PFSK-1 (cell line): ENCODE results near the gene ZNF559.

Experiments
- FOXP2 ChIP-seq: optimal IDR thresholded peaks from 2 replicates; pipeline ENCODE3; 2011; ENCODE audit warnings: borderline replicate concordance, control low read depth, inconsistent platforms; ENCODE audit not compliant: insufficient read depth; ENCODE audit errors: extremely low read length, extremely low read depth
- POLR2AphosphoS5 ChIP-seq: IDR thresholded peaks from 2 replicates; pipeline ENCODE4 v1.6.1; 2012; ENCODE audit warnings: low read depth, mild to moderate bottlenecking, control low read depth, low read length, moderate library complexity
- SIN3A ChIP-seq: IDR thresholded peaks from 2 replicates; pipeline ENCODE4 v1.6.1; 2012; ENCODE audit warnings: mild to moderate bottlenecking, low read length, moderate library complexity, borderline replicate concordance; ENCODE audit not compliant: insufficient read depth
- TAF1 ChIP-seq: IDR thresholded peaks from 2 replicates; pipeline ENCODE4 v1.6.1; 2012; ENCODE audit warnings: low read length, control low read depth, borderline replicate concordance; ENCODE audit not compliant: insufficient read depth
- TF ChIP-seq, protein P1 (sequence below), 2 experiments: IDR thresholded peaks; 2 replicates each; pipeline versions ENCODE4 v1.6.1 to v1.8.0; 2011 to 2012; ENCODE audit warnings: low read depth in 2 of 2, low read length in 2 of 2, control low read depth in 1 of 2, inconsistent platforms in 1 of 2, mild to moderate bottlenecking in 1 of 2, moderate library complexity in 1 of 2; ENCODE audit not compliant: insufficient read depth in 1 of 2

The ZNF559 gene

DNA sequence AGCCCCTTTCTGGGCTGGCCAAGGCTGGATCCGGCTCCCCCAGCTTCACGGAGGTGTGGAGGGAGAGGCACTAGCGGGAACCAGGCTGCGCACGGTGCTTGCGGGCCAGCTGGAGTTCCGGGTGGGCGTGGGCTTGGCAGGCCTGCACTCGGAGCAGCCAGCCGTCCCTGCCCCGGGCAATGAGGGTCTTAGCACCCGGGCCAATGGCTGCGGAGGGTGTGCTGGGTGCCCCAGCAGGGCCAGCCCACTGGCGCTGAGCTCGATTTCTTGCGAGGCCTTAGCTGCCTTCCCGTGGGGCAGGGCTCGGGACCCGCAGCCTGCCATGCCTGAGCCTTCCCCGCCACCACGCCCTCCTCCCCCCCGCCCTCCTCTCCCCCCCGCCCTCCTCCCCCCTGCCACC is 2.6 kb upstream of the ZNF559 start:
- TF ChIP-seq SIN3A (no peak), TAF1 (no peak), FOXP2 (no peak), POLR2AphosphoS5 (no peak)
- TF ChIP-seq, protein P1, sequence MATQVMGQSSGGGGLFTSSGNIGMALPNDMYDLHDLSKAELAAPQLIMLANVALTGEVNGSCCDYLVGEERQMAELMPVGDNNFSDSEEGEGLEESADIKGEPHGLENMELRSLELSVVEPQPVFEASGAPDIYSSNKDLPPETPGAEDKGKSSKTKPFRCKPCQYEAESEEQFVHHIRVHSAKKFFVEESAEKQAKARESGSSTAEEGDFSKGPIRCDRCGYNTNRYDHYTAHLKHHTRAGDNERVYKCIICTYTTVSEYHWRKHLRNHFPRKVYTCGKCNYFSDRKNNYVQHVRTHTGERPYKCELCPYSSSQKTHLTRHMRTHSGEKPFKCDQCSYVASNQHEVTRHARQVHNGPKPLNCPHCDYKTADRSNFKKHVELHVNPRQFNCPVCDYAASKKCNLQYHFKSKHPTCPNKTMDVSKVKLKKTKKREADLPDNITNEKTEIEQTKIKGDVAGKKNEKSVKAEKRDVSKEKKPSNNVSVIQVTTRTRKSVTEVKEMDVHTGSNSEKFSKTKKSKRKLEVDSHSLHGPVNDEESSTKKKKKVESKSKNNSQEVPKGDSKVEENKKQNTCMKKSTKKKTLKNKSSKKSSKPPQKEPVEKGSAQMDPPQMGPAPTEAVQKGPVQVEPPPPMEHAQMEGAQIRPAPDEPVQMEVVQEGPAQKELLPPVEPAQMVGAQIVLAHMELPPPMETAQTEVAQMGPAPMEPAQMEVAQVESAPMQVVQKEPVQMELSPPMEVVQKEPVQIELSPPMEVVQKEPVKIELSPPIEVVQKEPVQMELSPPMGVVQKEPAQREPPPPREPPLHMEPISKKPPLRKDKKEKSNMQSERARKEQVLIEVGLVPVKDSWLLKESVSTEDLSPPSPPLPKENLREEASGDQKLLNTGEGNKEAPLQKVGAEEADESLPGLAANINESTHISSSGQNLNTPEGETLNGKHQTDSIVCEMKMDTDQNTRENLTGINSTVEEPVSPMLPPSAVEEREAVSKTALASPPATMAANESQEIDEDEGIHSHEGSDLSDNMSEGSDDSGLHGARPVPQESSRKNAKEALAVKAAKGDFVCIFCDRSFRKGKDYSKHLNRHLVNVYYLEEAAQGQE (IDR thresholded peaks at IDR 0.05; ENCODE audit: insufficient read depth in 1 of 2, low read depth in 2 of 2, low read length in 2 of 2) = no peak

DNA sequence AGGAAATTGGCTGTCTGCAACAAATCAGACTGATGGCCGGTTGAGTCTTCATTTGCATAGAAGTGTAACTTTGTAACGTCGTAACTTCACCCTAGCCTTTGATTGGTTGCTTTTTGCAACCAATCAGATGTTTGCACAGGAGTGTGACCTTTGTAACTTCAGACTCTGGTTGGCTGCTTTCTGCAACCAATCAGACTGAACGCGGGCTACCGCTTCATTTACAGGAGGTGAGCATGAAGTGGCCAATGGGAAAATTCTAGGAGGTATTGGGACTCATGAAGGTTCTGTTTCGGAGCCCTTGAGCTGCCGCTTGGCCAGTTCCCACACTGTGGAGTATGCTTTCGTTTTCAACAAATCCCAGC is 441 bp upstream of the ZNF559 start:
- TF ChIP-seq FOXP2 (no peak), TAF1 (no peak), POLR2AphosphoS5 (no peak), SIN3A (no peak)
- TF ChIP-seq, protein P1 (IDR thresholded peaks at IDR 0.05; ENCODE audit: insufficient read depth in 1 of 2, low read depth in 2 of 2, low read length in 2 of 2) = no peak

DNA sequence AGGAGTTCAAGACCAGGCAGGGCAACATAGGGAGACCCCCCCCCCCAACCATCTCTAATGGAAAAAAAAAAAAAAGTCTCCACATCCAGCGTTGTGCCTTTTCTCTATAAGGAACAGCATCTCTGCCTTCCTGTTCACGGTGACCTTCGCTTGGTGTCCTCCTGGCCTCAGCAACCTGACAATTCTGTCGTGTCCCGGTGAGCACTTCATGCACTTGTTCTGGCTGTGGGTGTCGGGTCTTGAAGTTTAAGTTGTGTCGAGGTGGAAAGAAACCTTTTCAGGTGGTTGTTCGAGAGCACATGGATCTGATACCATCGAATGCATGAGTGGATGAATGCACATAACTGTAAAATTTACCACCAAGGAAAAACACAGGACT is 594 bp downstream of the ZNF559 start:
- no peak for TF ChIP-seq FOXP2
- TF ChIP-seq, protein P1 (IDR thresholded peaks at IDR 0.05; ENCODE audit: insufficient read depth in 1 of 2, low read depth in 2 of 2, low read length in 2 of 2) = no peak
- TF ChIP-seq POLR2AphosphoS5 = no peak
- TF ChIP-seq TAF1 = no peak
- no peak for TF ChIP-seq SIN3A

DNA sequence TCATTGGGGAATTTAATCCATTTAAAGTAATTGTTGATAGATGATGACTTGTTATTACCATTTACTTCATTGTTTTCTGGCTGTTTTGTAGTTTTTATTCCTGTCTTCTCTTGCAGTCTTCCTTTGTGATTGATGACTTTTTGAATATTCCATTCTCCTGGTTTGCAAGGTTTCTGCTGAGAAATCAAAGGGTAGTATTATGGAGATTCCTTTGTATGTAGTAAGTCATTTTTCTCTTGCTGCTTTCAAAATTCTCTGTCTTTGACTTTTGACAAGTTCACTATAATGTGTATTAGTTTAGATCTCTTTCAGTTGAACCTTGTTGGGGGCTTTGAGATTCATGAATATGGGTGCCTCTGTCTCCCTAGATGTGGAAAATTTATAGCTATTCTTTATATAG is 6.0 kb downstream of the ZNF559 start:
- TF ChIP-seq POLR2AphosphoS5 = no peak
- no peak for TF ChIP-seq SIN3A
- TF ChIP-seq TAF1 = no peak
- TF ChIP-seq FOXP2 = no peak
- TF ChIP-seq, protein P1 (IDR thresholded peaks at IDR 0.05; ENCODE audit: insufficient read depth in 1 of 2, low read depth in 2 of 2, low read length in 2 of 2) = no peak

DNA sequence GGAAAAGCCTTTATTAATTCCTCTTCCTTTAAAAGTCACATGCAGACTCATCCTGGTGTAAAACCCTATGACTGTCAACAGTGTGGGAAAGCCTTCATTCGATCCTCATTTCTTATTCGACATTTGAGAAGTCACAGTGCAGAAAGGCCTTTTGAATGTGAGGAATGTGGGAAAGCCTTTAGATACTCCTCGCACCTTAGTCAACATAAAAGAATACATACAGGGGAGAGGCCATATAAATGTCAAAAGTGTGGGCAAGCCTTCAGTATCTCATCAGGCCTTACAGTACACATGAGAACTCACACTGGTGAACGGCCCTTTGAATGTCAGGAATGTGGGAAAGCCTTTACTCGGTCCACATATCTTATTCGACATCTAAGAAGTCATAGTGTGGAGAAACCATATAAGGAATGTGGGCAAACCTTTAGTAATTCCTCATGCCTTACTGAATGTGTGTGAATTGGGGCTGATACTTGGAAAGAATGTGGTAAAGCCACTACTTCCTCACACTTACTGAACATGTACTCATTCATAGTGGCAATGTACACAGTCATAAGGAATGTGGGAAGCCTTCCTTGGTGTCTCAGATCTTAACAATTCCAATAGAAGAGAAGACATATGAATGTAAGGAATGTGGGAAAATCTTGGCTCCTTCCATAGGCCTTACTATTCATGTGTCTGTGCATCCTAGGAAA is 18.8 kb downstream of the ZNF559 start:
- no peak for TF ChIP-seq TAF1

DNA sequence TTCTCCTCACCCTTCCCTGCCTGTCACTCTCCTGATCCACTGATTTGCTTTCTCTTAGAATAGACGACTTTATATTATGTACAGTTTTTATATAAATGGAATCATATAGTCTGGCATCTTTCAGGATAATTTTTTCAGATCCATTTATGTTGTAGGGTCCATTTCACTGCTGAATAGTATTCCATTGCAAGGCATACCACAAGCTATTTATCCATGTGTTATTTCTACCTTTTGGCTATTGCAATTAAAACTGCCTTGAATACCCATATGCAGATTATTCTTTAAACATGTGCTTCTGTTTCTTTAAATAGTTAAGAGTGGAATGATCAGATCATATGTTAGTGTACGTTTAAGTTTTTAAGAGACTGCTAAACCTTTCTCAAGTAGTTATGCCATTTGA is 21.0 kb downstream of the ZNF559 start:
- no peak for TF ChIP-seq SIN3A
- TF ChIP-seq, protein P1 (IDR thresholded peaks at IDR 0.05; ENCODE audit: insufficient read depth in 1 of 2, low read depth in 2 of 2, low read length in 2 of 2) = no peak
- TF ChIP-seq FOXP2 = no peak
- no peak for TF ChIP-seq TAF1
- TF ChIP-seq POLR2AphosphoS5 = no peak
